Fibroblast of skin of back (primary cell): ENCODE results near the gene ZNF416.

Source experiments
- DNase-seq: peaks from one replicate; pipeline ENCODE4 v3.0.0-alpha.2; 2013

The ZNF416 gene

GRCh38 chr19:57559008-57559403 lies 19.7 kb downstream of the ZNF416 start:
- peak; percentile 27 for DNase-seq

DNA sequence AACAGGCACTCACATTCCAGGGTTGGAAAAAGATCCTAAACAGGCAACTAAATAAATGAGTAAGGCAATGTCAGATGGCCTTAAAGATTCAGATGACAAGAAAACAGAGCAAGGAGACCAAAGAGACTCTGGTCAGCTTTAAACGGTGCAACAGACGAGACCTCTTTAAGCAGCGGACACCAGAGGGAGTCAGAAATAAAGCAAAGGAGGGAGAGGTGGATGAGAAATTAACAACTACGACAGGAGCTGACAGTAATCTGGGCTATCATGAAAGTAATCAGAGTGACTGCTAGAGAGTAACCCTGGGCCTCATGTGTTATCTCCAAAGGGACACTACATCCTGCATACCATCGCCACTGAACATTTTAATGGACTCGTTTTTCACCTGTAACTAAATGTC lies 20.2 kb downstream of the ZNF416 start:
- peak; percentile 17 for DNase-seq

DNA sequence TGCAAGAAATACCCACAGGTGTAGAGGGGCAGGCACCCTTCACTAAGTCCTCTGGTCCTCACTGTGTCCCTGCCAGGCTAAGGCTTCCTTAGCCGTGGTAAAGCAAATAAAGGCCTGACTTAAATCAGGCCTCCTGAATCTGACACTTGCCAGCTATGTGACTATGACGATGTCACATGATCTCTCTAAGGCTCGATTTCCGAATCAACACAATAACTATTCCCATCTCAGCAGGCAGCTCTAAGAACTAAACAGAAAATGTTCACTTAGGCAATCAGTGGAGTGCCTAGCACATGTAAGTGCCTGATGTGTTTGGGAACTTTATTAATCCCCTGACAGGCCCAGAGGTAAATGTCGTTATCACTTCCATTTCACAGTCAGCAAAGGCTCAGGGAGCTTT lies 21.1 kb downstream of the ZNF416 start:
- DNase-seq = no peak

DNA sequence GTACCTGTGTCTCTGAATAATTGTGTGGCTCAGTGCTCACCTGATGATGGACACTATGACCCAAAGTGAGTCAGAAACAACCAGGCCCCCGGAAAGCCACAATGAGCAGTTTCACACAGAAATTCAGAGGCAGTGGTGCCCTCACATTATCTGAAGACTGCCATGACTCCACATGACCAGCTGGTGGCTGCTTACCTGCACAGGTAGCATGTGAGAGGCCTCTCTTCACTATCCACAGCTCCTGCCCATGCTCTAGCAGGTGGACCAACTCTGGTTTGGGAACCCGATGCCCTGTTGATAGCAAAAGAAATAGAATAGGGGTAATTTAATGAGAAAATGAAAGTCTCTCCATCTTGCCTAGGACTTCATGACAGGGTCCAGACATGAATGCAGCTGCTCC lies 26.3 kb downstream of the ZNF416 start:
- DNase-seq = no peak

DNA sequence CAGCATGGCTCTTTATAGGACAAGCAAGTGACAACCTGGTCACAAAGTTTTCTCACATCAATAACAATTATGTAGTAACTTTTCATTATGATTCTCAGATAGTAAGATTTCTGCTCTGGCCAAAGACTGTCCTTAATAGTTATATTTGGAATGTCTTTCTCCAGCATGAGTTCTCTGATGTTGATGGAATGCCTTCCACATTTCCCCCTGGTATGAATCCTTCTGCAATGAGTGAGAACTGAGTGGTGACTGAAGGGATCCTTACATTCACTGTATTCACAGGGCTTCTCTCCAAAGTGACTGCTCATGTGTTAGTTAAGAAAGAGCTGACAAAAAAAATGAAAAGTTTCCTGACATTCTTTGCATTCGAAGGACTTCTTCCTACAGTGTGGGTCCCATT lies 32.2 kb downstream of the ZNF416 start:
- no peak for DNase-seq

DNA sequence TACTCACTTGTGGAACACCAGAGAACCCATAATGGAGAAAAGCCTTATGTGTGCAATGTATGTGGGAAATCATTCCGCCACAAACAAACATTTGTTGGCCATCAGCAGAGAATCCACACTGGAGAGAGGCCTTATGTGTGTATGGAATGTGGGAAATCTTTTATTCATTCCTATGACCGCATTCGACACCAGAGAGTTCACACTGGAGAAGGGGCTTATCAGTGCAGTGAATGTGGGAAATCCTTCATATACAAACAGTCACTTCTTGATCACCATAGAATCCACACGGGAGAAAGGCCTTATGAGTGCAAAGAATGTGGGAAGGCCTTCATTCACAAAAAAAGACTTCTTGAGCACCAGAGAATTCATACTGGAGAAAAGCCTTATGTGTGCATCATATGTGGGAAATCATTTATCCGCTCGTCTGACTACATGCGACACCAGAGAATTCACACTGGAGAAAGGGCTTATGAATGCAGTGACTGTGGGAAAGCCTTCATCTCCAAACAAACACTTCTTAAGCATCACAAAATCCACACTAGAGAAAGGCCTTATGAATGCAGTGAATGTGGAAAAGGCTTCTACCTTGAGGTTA lies 40.7 kb downstream of the ZNF416 start:
- peak; percentile 1 for DNase-seq

GRCh38 chr19:57527136-57527881 lies 51.4 kb downstream of the ZNF416 start, which contains the start of gene ZNF549:
Gene ZNF549 (plus strand): TSS chr19:57527356. CDS start chr19:57527574, 218 bp downstream.
- peak; percentile 94 for DNase-seq
